ENCODE data around the gene OSBPL6.

The OSBPL6 gene

GRCh38 chr2:178199334-178199733 lies 5.0 kb downstream of the OSBPL6 start:
- DNase-seq = no peak

DNA sequence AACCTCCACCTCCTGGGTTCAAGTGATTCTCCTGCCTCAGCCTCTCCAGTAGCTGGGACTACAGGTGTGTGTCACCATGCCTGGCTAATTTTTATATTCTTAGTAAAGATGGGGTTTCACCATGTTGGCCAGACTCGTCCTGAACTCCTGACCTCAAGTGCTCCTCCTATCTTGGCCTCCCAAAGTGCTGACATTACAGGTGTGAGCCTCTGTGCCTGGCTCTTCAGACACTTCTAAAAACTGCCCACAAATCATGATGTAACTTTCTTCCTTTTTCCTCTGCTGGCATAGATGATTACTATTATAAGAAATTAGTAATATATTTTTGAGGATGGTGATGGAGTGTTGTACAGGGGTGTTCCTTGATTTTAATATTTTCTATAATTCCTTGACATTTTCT lies 6.0 kb downstream of the OSBPL6 start:
- DNase-seq = no peak

DNA sequence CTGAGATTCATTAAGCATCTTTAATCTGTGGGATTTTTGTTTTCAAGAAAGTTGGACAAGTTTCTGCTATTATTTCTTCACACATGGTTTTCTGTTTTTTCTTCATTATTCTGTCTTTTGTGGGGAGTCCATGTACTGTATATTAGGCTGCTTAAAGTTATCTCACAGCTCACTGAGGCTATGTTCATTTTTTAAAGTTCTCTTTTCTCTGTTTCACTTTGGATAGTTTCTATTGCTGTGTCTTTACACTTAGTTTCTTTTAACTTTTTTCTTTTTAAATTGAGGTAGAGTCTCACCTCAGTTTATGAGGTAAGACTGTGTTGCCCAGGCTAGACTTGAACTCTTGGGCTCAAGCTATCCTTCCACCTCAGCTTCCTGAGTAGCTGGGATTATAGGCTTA lies 8.6 kb downstream of the OSBPL6 start:
- DNase-seq = no peak

DNA sequence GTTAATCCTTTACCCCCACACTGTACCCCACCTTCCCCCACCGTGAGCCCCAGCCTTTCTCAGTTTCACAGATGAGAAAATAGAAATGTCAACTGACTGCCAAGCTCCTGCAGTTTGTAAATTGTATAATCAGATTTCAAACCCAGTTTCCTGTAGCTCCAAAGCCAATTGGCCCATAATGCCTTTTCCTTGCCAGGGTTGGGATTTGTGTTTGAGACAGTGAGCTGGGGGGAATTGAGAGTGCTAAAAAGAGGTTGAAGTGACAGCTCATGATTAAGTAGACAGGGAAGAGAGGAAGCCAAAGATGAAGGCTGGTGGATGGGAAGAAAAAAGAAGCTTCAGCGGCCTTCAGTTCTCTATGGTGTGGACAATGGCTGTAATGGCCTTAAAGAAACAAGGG lies 10.7 kb downstream of the OSBPL6 start:
- DNase-seq = no peak

GRCh38 chr2:178205853-178206521 lies 11.7 kb downstream of the OSBPL6 start:
- no peak for DNase-seq

GRCh38 chr2:178208336-178208735 lies 14.0 kb downstream of the OSBPL6 start:
- no peak for DNase-seq

GRCh38 chr2:178208817-178209216 lies 14.5 kb downstream of the OSBPL6 start:
- no peak for DNase-seq

DNA sequence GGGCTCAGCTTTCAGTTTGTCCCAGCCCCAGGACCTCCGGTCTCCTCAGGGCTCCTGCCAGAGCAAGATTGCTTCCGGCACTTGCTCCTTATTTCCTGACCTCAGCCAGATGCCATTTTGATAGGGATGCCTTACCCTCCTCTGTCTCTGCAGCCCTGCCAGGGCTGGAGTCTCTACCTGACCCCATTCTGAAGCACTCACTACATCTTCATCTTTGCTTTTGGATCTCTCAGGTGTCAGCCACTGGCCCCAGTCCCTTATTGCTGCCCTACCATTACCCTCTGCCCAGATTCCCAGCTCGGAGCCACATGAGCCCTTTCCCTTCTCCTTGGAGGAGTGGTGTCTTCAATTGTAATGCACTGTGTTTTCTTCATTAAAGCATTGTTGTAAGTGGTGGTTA lies 17.1 kb downstream of the OSBPL6 start:
- no peak for DNase-seq

GRCh38 chr2:178211943-178212342 lies 17.6 kb downstream of the OSBPL6 start:
- no peak for DNase-seq

- DNase-seq = no peak
Measured at GRCh38 chr2:178213991-178214390, 19.7 kb downstream of the OSBPL6 start.

DNA sequence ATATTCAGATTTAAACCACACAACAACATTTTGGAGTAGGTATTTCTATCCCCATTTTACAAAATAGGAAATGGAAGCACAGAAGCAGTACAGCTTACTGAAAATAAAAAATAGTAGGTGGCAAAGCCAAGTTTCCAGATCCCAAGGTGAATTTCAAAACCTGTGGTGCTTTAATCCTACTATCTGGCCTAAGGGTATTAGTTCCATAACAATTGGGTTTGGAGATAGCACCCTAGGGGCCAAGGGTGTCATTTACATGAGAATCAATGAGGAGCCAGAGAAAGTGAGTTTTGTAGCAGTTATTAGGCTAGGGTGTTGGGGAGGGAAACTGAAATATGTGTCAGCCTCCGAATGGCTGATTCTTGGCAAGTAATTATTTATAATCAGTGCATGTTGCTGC lies 24.9 kb downstream of the OSBPL6 start:
- DNase-seq = no peak

DNA sequence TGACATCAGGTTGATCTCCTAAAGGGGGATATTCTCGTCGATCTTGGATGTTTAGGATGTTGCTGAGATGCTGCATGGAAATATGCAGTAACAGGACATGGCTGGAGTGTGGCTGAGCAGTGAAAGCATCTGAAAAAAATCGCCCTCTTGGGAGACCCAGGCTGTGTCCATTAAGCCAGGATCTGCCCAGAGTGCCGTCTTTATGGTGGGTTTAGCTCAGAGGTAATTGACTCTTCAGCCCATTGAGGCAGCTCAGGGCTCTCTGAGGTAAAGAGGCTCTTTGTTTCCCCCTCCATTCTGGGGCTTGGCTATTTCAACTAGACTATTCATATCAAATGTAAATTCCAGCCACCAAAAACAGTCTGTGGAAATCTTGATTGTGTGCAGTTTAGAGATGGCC lies 26.5 kb downstream of the OSBPL6 start:
- DNase-seq = no peak

DNA sequence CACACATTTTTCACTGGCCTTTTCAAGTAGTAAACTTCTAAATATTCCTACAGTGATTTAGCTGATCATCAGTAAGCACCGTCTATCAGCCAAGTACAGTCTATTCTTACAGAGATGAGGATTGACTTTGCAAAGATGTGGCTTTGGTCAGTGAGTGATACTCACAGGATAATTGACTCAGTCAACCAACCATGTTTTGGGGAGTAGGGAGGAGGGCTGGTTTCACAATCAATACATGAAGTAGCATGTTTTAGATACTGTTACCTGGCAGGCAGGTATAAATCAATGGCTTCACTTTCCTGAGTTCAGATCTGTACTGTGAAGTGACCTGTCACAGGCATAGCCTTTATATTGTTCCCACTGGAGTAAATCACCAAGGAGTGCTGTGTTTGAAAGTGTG lies 27.2 kb downstream of the OSBPL6 start:
- DNase-seq = no peak

DNA sequence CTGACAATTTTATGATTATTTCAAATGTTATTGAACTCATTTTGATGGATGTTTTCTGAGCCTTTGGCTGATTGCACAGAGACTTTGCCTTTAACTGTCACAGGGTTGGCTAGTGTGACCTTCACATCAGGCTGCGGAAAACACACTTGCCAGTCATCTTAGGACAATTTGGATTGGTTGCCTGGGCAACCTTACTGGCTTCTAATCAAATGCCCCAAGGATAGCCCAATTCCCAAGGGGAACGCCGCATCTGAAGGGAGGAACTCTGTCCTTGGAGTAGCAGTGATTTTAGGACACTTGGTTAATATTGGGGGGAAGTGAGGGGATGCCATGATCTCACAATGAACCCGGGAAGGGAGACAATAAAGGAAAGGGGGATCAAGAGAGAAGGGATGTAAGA lies 29.5 kb downstream of the OSBPL6 start:
- no peak for DNase-seq

DNA sequence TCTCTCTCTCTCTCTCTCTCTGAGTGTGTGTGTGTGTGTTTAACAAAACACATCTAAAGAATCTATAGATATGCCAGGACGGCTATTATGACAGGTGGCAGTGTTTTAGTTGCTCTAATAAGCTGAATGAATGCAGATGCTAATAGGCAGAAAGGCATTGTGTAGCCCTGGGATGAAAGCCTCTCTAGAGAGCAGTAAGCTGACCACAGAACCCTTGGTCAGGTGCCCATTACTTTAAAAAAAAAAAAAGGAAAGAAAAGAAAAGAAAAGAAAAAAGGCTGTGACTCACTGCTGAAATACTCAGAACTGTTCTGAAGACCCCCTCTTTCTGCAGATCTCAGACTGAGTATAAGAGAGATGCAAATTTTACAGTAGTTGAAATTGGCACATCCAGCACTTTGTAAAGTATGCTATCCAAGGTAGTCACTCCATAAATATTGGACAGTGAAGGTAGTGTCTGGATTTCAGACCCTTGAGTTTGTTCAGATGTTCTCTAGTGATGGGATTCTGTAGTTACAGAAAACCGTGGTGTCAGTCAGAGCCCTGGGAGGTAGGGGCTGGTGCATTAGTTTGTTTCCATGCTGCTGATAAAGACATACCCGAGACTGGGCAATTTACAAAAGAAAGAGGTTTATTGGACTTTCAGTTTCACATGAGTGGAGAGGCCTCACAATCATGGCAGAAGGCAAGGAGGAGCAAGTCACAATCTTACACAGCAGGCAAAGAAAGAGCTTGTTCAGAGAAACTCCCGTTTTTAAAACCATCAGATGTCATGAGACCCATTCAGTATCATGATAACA lies 30.9 kb downstream of the OSBPL6 start:
- no peak for DNase-seq

GRCh38 chr2:178227187-178227586 lies 32.9 kb downstream of the OSBPL6 start:
- DNase-seq = no peak

DNA sequence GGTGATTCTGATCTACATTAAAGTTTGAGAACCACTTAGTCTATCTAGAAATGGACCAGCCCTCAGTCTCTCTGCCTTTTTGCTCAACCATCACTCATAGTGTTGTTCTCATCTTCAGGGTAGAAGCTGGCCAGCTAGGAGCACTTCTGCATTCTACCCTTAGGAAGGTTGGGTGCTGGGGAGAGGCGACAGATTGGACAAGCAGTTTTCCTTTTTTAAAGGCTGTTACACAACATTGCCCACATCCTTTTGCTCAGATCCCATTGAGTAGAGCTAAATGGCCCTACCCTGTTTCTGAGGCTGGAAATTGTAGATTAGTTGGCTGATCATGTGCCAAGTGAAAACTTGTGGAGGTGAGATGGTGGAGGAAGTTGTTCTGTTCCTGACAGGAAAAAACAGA lies 35.6 kb downstream of the OSBPL6 start:
- no peak for DNase-seq

- no peak for DNase-seq
Measured at GRCh38 chr2:178230396-178230795, 36.1 kb downstream of the OSBPL6 start.

DNA sequence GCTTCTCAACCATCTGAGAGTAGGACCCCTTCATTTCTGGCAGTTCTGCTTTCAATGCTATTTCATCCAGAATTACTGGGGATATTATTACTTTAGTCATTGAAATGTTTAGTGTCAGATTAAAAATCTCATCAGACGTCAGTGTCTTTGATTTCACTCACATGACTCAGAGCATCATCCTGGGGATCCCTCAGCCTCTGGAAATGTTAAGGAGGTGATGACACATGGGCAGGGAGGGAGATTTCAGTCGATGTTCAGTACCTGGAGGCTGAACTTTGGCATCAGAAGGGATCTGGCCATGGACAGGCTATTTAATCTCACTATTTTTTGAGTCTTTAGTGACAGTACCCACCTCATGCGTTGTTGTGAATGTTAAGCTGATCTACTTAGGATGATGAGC lies 39.1 kb downstream of the OSBPL6 start:
- DNase-seq = no peak

- no peak for DNase-seq
Measured at GRCh38 chr2:178234648-178235047, 40.3 kb downstream of the OSBPL6 start.

DNA sequence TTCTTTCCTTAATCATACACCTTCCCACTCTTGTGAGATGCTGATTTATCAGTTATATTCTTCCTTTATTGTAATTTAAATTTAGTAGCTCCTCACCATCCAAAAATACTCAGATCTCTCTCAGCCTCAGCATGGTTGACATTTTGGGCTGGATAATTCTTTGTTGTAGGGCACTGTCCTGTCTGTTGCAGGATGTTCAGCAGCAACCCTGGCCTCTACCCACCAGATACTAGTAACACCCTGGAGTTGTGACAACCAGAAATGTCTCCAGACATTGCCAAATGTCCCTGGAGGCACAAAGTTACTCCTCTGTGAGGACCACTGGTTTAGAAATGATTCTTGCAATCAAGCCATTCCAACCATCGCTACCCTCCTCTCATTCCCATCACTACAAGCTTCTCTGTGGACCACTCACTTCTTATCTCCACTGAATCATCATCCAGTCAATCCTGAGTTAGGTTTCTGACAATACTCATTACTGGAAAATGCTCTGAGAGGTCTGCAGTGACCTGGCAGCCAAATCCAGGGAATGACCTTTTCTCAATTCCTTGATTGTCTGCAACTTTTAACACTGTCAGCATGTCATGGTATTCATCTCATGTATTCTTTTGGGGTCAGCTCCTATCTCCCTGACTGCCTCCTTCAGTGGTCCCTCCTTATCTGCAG lies 43.3 kb downstream of the OSBPL6 start:
- DNase-seq = no peak

DNA sequence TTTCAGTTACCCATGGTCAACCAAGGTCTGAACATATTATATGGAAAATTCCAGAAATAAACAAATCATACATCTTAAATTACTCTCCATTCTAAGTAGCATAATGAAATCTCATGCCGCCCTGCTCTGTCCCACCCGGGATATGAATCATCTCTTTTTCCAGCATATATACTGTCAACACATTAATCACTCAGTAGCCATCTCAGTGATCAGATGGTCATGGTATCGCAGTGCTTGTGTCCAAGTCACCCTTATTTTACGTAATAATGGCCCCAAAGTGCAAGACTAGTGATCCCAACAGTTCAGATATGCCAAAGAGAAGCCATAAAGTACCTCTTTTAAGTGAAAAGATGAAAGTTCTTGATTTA lies 43.8 kb downstream of the OSBPL6 start:
- DNase-seq = no peak

DNA sequence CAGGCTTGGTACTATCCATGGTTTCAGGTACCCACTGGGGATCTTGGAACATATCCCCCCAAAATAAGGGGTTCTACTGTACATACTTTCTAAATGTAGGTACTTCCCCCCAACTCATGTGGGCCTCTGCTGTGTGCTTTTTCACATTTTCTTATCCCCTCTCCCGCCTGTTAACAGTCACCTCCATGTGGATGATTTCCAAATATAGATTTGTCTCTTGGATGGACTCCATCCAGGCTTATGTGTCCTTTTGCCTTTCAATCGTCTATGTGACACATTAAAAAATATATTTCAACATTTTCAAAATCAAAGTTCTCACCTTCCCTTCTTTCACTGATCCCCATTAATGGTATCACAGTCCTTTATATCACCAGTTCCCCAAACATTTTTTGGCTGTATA lies 44.4 kb downstream of the OSBPL6 start:
- no peak for DNase-seq
